GM12878 (cell line): ENCODE results near the gene LMCD1. TPM values are rescaled to one million over a fixed set of nuclear protein-coding genes. Genes with fewer than 3 reads are reported as not detected.

Experiments
- ATAC-seq: fragments of 200-7000 bp; cut with Tn5 transposase; 3 replicates; pipeline ENCODE4 v1.9.1; 2020; ENCODE audit warnings: mild to moderate bottlenecking, moderate library complexity
- BruUV-seq: library from RNA; stranded (reverse); fragments of 400-500 nt; replicated peaks from 2 replicates; lab custom pipeline; 2021; lab: Mats Ljungman, UMichigan
- CTCF ChIA-PET: fragments of 300-600 bp; sonication (Branson Sonifier 250); formaldehyde crosslinking; extraction: SDS; loops from one replicate; lab custom pipeline; 2021; ENCODE audit warnings: inconsistent platforms; lab: Yijun Ruan, JAX
- POLR2A ChIA-PET: fragments of 350-600 bp; formaldehyde crosslinking; extraction: SDS; loops from one replicate; lab custom pipeline; 2021; ENCODE audit warnings: inconsistent platforms; lab: Charles Lee
- RAD21 ChIA-PET: fragments of 300-600 bp; sonication (Branson Sonifier 250); formaldehyde crosslinking; loops from one replicate; lab custom pipeline; 2023; ENCODE audit warnings: antibody characterized with exemption; ENCODE audit not compliant: unreplicated experiment; lab: Charles Lee
- SMC1A ChIA-PET: fragments of 300-600 bp; sonication (Branson Sonifier 250); formaldehyde crosslinking; loops from one replicate; lab custom pipeline; 2023; ENCODE audit not compliant: unreplicated experiment, uncharacterized antibody; lab: Charles Lee
- DNase-seq: peaks from one replicate; pipeline ENCODE4 v3.0.0-alpha.2; 2011; ENCODE audit warnings: low read depth, low spot score
- FAIRE-seq: peaks from 3 replicates; lab custom pipeline; 2011; peaks lifted over from hg19 to GRCh38; lab: Jason Lieb, UNC
- H2AFZ ChIP-seq: 2 replicates; pipeline ENCODE4 v1.6.0; 2011; ENCODE audit warnings: low read depth, low read length, control low read depth; ENCODE audit not compliant: control insufficient read depth
- H3K27ac ChIP-seq: 2 replicates; pipeline ENCODE4 v1.5.1; 2011; ENCODE audit warnings: control low read depth; ENCODE audit not compliant: control insufficient read depth, insufficient read depth
- H3K27me3 ChIP-seq, 2 experiments: replicated peaks in 1 of 2; 2 replicates each; pipeline versions ENCODE4 v1.6.0 to v1.6.1; 2011; ENCODE audit warnings: low read length in 1 of 2; ENCODE audit not compliant: control insufficient read depth in 2 of 2, insufficient read depth in 2 of 2
- H3K36me3 ChIP-seq, 2 experiments: 2 replicates each; pipeline ENCODE4 v1.5.1; 2011; ENCODE audit warnings: low read length in 1 of 2; ENCODE audit not compliant: control insufficient read depth in 2 of 2, insufficient read depth in 2 of 2
- H3K4me1 ChIP-seq: 2 replicates; pipeline ENCODE4 v1.6.1; 2011; ENCODE audit warnings: mild to moderate bottlenecking, low read length, moderate library complexity, mixed read lengths; ENCODE audit not compliant: control insufficient read depth, insufficient read depth
- H3K4me2 ChIP-seq: 2 replicates; pipeline ENCODE4 v1.6.0; 2011; ENCODE audit warnings: control low read depth; ENCODE audit not compliant: control insufficient read depth, insufficient read depth
- H3K4me3 ChIP-seq: fragments of 200-600 bp; sonication (generic); 2 replicates; pipeline ENCODE4 v1.5.1; 2016
- H3K79me2 ChIP-seq: 2 replicates; pipeline ENCODE4 v1.6.0; 2011; ENCODE audit warnings: low read length; ENCODE audit not compliant: control insufficient read depth, insufficient read depth
- H3K9ac ChIP-seq: 2 replicates; pipeline ENCODE4 v1.8.0; 2011; ENCODE audit warnings: low read length, control low read depth, mixed read lengths; ENCODE audit not compliant: control insufficient read depth, insufficient read depth
- H3K9me3 ChIP-seq: replicated peaks from 3 replicates; pipeline ENCODE4 v1.5.1; 2011; ENCODE audit warnings: mild to moderate bottlenecking, low read length; ENCODE audit not compliant: control insufficient read depth, insufficient read depth
- H4K20me1 ChIP-seq: 2 replicates; pipeline ENCODE4 v1.6.0; 2011; ENCODE audit not compliant: control insufficient read depth, insufficient read depth
- ESRRA ChIP-seq: IDR thresholded peaks from 2 replicates; pipeline ENCODE4 v1.6.1; 2012; ENCODE audit warnings: mild to moderate bottlenecking, low read length, improper control_type of control experiment
- EZH2 ChIP-seq: IDR thresholded peaks from 2 replicates; pipeline ENCODE4 v1.6.1; 2012; ENCODE audit warnings: low read depth, mild to moderate bottlenecking, control low read depth, inconsistent platforms, low read length, borderline replicate concordance; ENCODE audit not compliant: control insufficient read depth
- FOXM1 ChIP-seq: IDR thresholded peaks from 2 replicates; pipeline ENCODE4 v1.6.1; 2012; ENCODE audit warnings: low read depth, mild to moderate bottlenecking, inconsistent platforms, low read length, moderate library complexity
- NFYA ChIP-seq: IDR thresholded peaks from 2 replicates; pipeline ENCODE4 v1.6.1; 2011; ENCODE audit warnings: low read depth, mild to moderate bottlenecking, low read length, improper control_type of control experiment, borderline replicate concordance
- NFYB ChIP-seq: IDR thresholded peaks from 2 replicates; pipeline ENCODE4 v1.6.1; 2011; ENCODE audit warnings: low read depth, mild to moderate bottlenecking, low read length, improper control_type of control experiment, moderate library complexity; ENCODE audit not compliant: insufficient read depth
- RAD21 ChIP-seq: IDR thresholded peaks from 2 replicates; pipeline ENCODE4 v1.6.1; 2011; ENCODE audit warnings: mild to moderate bottlenecking, low read depth, low read length, moderate library complexity; ENCODE audit not compliant: insufficient read depth
- RB1 ChIP-seq: fragments of 450-650 bp; formaldehyde crosslinking; IDR thresholded peaks from 2 replicates; pipeline ENCODE4 v1.6.1; 2017; ENCODE audit warnings: mild to moderate bottlenecking, borderline replicate concordance
- SMC3 ChIP-seq: IDR thresholded peaks from 2 replicates; pipeline ENCODE4 v1.6.1; 2011; ENCODE audit warnings: low read length, improper control_type of control experiment, borderline replicate concordance
- SUPT20H ChIP-seq: IDR thresholded peaks from 2 replicates; pipeline ENCODE4 v1.6.1; 2011; ENCODE audit warnings: low read depth, mild to moderate bottlenecking, low read length, moderate library complexity, borderline replicate concordance; ENCODE audit not compliant: control insufficient read depth
- YY1 ChIP-seq: IDR thresholded peaks from 2 replicates; pipeline ENCODE4 v1.6.1; 2011; ENCODE audit warnings: low read depth, mild to moderate bottlenecking, low read length
- ZNF207 ChIP-seq: fragments of 450-650 bp; IDR thresholded peaks from 2 replicates; pipeline ENCODE4 v1.6.1; 2014; ENCODE audit warnings: antibody characterized with exemption, mild to moderate bottlenecking, borderline replicate concordance
- WGBS: methylation state at CpG from one replicate; pipeline ENCODE4 v1.1.6; 2016; ENCODE audit warnings: low lambda C conversion rate; ENCODE audit not compliant: insufficient replicate concordance, insufficient coverage; ENCODE audit errors: missing lambda C conversion rate; 5-methylcytosine and 5-hydroxymethylcytosine counted together
- in situ Hi-C: fragments of 300-500 bp; cut with MboI; formaldehyde crosslinking; loops from 9 replicates; pipeline ENCODE4 v1.14.3; 2018; ENCODE audit warnings: mixed read lengths
- intact Hi-C: fragments of 100-400 bp; cut with micrococcal nuclease; formaldehyde crosslinking; loops from one replicate; pipeline ENCODE4 v1.14.2; 2022; ENCODE audit not compliant: unreplicated experiment
- polyA plus RNA-seq, 11 experiments: library from polyadenylated mRNA; depleted of rRNA in 4 of 11; unstranded in 6 of 11; stranded (reverse) in 5 of 11; fragments of >200 nt; fragmentation: Nextera tagmentation in 4 of 11; fragmentation: Illumina TruSeq in 1 of 11; extraction: Ambion mirVana in 4 of 11; extraction: Trizol in 1 of 11; gene quantifications; 1 replicate in 1 of 11; 2 replicates in 10 of 11; pipeline versions ENCODE4 v1.2.1 to v1.2.3, GENCODE V29; 2011 to 2016; ENCODE audit warnings: inconsistent platforms in 2 of 11, missing spikeins in 2 of 11, low read depth in 1 of 11
- total RNA-seq, 4 experiments: library from RNA; depleted of rRNA in 3 of 4; stranded (reverse); fragments of >200 nt in 3 of 4; fragmentation: Illumina TruSeq in 1 of 4; extraction: Trizol in 1 of 4; gene quantifications; 2 replicates each; pipeline versions ENCODE4 v1.2.1 to v1.2.3, GENCODE V29; 2013 to 2021
- TF ChIP-seq, protein P1 (sequence below): IDR thresholded peaks from 2 replicates; pipeline ENCODE4 v1.6.1; 2011; ENCODE audit warnings: low read depth, low read length, improper control_type of control experiment, borderline replicate concordance

LMCD1 gene
- total and polyA plus RNA-seq, 10 of the 15 experiments (the other 5 are each of a cell fraction or from before 2014, with no cell fraction given) = 0.27 to 6.4 (median 1.7) TPM

DNA sequence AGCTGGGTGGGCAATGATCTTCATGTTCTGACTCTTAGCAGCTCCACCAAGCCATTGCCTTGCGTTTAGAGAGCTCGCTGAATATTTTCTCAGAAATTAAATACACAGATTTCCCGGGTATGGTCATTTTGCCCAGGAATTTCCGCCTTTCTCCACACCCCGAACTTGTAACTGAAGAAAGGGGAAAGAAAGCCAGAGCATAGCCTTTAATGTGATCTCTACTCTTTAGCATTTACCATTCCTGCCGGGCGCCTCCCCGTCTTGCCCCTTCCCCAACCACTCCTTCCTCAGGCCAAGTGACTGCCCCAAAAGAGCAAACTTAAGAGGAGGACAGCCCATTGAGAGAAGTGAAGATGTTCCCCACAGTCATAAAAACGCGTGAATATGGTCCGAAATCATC is 53.1 kb downstream of the LMCD1 start:
- BruUV-seq = no TSS peak

DNA sequence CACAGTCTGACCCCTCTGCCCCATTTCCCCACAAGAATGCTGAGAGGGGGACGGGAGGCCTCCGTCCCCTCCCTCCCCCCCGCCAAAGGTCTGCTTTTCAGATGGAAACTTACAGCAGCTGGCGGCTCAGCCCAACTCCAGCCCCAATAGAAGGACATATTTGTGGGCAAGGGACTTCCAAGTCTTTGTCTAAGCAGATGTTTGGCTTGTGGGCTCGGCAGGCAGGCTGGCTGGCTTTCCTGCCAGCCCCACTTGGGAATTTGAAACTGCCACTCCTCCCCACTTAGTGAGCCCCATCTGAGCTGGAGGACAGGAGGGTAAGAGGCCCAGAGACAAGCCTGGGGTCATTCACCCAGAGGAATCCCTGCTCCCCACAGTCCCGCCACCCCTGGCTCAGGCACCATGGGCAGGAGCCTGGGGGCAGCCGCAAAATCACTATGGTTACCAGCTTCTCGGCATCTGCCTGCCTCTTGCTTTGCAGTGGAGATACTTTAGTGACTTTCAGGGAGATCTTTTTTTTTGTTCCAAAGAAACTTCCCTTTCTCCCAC is 53.6 kb downstream of the LMCD1 start:
- CTCF ChIA-PET = interaction anchor here (1.0 kb wide), 1 partner anchor 113 kb away, joined by 3 read pairs; no protein-coding TSS in a partner anchor
- TF ChIP-seq SMC3 = no peak
- no peak for TF ChIP-seq ZNF207
- no peak for TF ChIP-seq RB1
- no peak for TF ChIP-seq NFYB
- TF ChIP-seq ESRRA = no peak
- TF ChIP-seq EZH2 = no peak
- no peak for TF ChIP-seq FOXM1
- TF ChIP-seq, protein P1, sequence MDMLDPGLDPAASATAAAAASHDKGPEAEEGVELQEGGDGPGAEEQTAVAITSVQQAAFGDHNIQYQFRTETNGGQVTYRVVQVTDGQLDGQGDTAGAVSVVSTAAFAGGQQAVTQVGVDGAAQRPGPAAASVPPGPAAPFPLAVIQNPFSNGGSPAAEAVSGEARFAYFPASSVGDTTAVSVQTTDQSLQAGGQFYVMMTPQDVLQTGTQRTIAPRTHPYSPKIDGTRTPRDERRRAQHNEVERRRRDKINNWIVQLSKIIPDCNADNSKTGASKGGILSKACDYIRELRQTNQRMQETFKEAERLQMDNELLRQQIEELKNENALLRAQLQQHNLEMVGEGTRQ = no peak
- no peak for TF ChIP-seq RAD21
- no peak for TF ChIP-seq SUPT20H
- TF ChIP-seq, all 136 proteins: peak for 0
- H4K20me1 ChIP-seq = no peaks in the 10 kb centered on the region
- H3K36me3 ChIP-seq = no peaks in the 10 kb centered on the region
- H2AFZ ChIP-seq = no peak overlapping the region
- FAIRE-seq (no peak), DNase-seq (no peak), ATAC-seq (no peak)
- no peaks in the 10 kb centered on the region for H3K79me2 ChIP-seq
- in situ Hi-C loops (no loop called here), intact Hi-C loops (no loop called here)
- no TSS peak for BruUV-seq
- no peaks in the 10 kb centered on the region for H3K4me1 ChIP-seq
- ChIA-PET POLR2A (interaction anchor here (1.4 kb wide), 1 partner anchor 11 kb away, joined by 5 read pairs; no protein-coding TSS in a partner anchor), SMC1A (no interaction called here), RAD21 (no interaction called here)
- H3K27me3 ChIP-seq = no peaks in the 10 kb centered on the region
- no peak overlapping the region for H3K27ac ChIP-seq
- H3K9ac ChIP-seq = no peak overlapping the region
- H3K9me3 ChIP-seq = no peaks in the 10 kb centered on the region
- H3K4me3 ChIP-seq = no peak overlapping the region
- 82% methylated on average over 4 of the region's 8 CpGs for WGBS
- H3K4me2 ChIP-seq = no peak overlapping the region

More for the DNA sequence above, 53.1 kb downstream of the LMCD1 start:
- Histone ChIP-seq H3K4me2 (no peak overlapping the region), H3K79me2 (no peaks in the 10 kb centered on the region), H3K9me3 (no peaks in the 10 kb centered on the region), H3K36me3 (no peaks in the 10 kb centered on the region), H4K20me1 (no peaks in the 10 kb centered on the region), H3K27ac (no peak overlapping the region), H3K27me3 (no peaks in the 10 kb centered on the region), H2AFZ (no peak overlapping the region), H3K4me3 (no peak overlapping the region), H3K9ac (no peak overlapping the region), H3K4me1 (no peaks in the 10 kb centered on the region)
- WGBS = 63% methylated on average over 11 of the region's 11 CpGs
- RAD21 ChIA-PET = no interaction called here
- intact Hi-C loops (no loop called here), in situ Hi-C loops (no loop called here)
- FAIRE-seq (no peak), ATAC-seq (no peak), DNase-seq (no peak)
- POLR2A ChIA-PET = no interaction called here
- CTCF ChIA-PET = interaction anchor here (1.1 kb wide), 1 partner anchor 53 kb away, joined by 3 read pairs; the partner anchor contains the start of gene LMCD1
- TF ChIP-seq YY1 = no peak
- no peak for TF ChIP-seq NFYA
- SMC1A ChIA-PET = no interaction called here
